Measurements from ENCODE around the gene TRAPPC6A.

- no peak for TF ChIP-seq CTCF (IDR thresholded peaks at IDR 0.05; ENCODE audit: low read length)
- TF ChIP-seq EZH2 (IDR thresholded peaks at IDR 0.05; ENCODE audit: borderline replicate concordance, low read length), result no peak
These were observed 37.6 kb upstream of the TRAPPC6A start for GRCh38 chr19:45215391-45216191.

All from OCI-LY1 (cell line).